Epithelial cell of proximal tubule (primary cell): ENCODE results near the gene TCN2. TPM values are rescaled to one million over a fixed set of nuclear protein-coding genes. Genes with fewer than 3 reads are reported as not detected.

Experiments
- DNase-seq: peaks from one replicate; pipeline ENCODE4 v3.0.0-alpha.2; 2011; ENCODE audit warnings: low read depth
- H3K4me3 ChIP-seq: 2 replicates; pipeline ENCODE4 v1.5.1; 2011; ENCODE audit warnings: low read depth, mild to moderate bottlenecking, low read length
- CTCF ChIP-seq: conservative IDR thresholded peaks from 2 replicates; pipeline ENCODE4 v1.5.1; 2012; ENCODE audit warnings: low read depth, mild to moderate bottlenecking, low read length
- total RNA-seq: library from RNA; depleted of rRNA; stranded (reverse); fragments of >200 nt; gene quantifications from 2 replicates; pipeline ENCODE4 v1.2.3, GENCODE V29; 2015

TCN2 gene
- total RNA-seq, 1 donor from 2014 or later, result 6.9 TPM

GRCh38 chr22:30647536-30647935, 40.6 kb downstream of the TCN2 start:
- TF ChIP-seq CTCF, result no peak
- H3K4me3 ChIP-seq, result no peak overlapping the region
- no peak for DNase-seq

GRCh38 chr22:30648825-30649224, 41.9 kb downstream of the TCN2 start:
- DNase-seq, result no peak
- no peak for TF ChIP-seq CTCF
- no peak overlapping the region for H3K4me3 ChIP-seq

- TF ChIP-seq CTCF, result peak; percentile 38
- no peak for DNase-seq
- H3K4me3 ChIP-seq, result no peak overlapping the region
These were observed 42.5 kb downstream of the TCN2 start for GRCh38 chr22:30649430-30650007.

- no peak overlapping the region for H3K4me3 ChIP-seq
- DNase-seq, result no peak
- no peak for TF ChIP-seq CTCF
These were observed 43.6 kb downstream of the TCN2 start for GRCh38 chr22:30650508-30651116.

GRCh38 chr22:30652852-30653251, 45.9 kb downstream of the TCN2 start:
- no peak overlapping the region for H3K4me3 ChIP-seq
- no peak for DNase-seq
- TF ChIP-seq CTCF, result no peak

GRCh38 chr22:30654361-30654760, 47.4 kb downstream of the TCN2 start:
- no peak for TF ChIP-seq CTCF
- no peak overlapping the region for H3K4me3 ChIP-seq
- no peak for DNase-seq

GRCh38 chr22:30655532-30655931, 48.6 kb downstream of the TCN2 start:
- DNase-seq, result no peak
- no peak overlapping the region for H3K4me3 ChIP-seq
- no peak for TF ChIP-seq CTCF
